Measurements from ENCODE around the gene TMEM101.

Gene TMEM101

GRCh38 chr17:44004761-44005526, 9.8 kb downstream of the TMEM101 start:
- Histone ChIP-seq H3K27ac (no peak overlapping the region), H3K27me3 (replicated peaks) (no peaks in the 10 kb centered on the region), H3K4me3 (ENCODE audit: low read depth, low read length) (peak overlapping the region; percentile 65), H3K36me3 (replicated peaks) (no peaks in the 10 kb centered on the region)
- no peak for TF ChIP-seq CTCF (IDR thresholded peaks at IDR 0.05; ENCODE audit: low read depth, low read length, missing control alignments)
- no peak for DNase-seq
- in situ Hi-C loops (cut with HindIII; ENCODE audit: low pct_ligation_motif_present, low sequenced_read_pairs), result no loop called here

- Histone ChIP-seq H3K27ac (no peak within 1 kb of the TSS), H3K36me3 (replicated peaks) (no peaks in the 10 kb centered on the region), H3K27me3 (replicated peaks) (no peaks in the 10 kb centered on the region), H3K4me3 (ENCODE audit: low read depth, low read length) (peak within 1 kb of the TSS; percentile 65)
- no peak for TF ChIP-seq CTCF (IDR thresholded peaks at IDR 0.05; ENCODE audit: low read depth, low read length, missing control alignments)
- in situ Hi-C loops (cut with HindIII; ENCODE audit: low pct_ligation_motif_present, low sequenced_read_pairs), result no loop called here
- no peak for DNase-seq
These were observed 10.5 kb downstream of the TMEM101 start, which contains the start of gene NAGS for GRCh38 chr17:44004077-44004760. Gene NAGS (plus strand): TSS chr17:44004622. CDS start chr17:44004664, 42 bp downstream.

- in situ Hi-C loops (cut with HindIII; ENCODE audit: low pct_ligation_motif_present, low sequenced_read_pairs), result no loop called here
- H3K27ac ChIP-seq, result no peak overlapping the region
- peak; percentile 57 for DNase-seq
- H3K4me3 ChIP-seq (ENCODE audit: low read depth, low read length), result no peak overlapping the region
- no peaks in the 10 kb centered on the region for H3K36me3 ChIP-seq (replicated peaks)
- no peak for TF ChIP-seq CTCF (IDR thresholded peaks at IDR 0.05; ENCODE audit: low read depth, low read length, missing control alignments)
- no peaks in the 10 kb centered on the region for H3K27me3 ChIP-seq (replicated peaks)
These were observed 12.5 kb downstream of the TMEM101 start for GRCh38 chr17:44002141-44002848.

- TF ChIP-seq CTCF (IDR thresholded peaks at IDR 0.05; ENCODE audit: low read depth, low read length, missing control alignments), result no peak
- Histone ChIP-seq H3K27ac (no peak overlapping the region), H3K27me3 (replicated peaks) (no peaks in the 10 kb centered on the region), H3K36me3 (replicated peaks) (no peaks in the 10 kb centered on the region), H3K4me3 (ENCODE audit: low read depth, low read length) (no peak overlapping the region)
- no peak for DNase-seq
- in situ Hi-C loops (cut with HindIII; ENCODE audit: low pct_ligation_motif_present, low sequenced_read_pairs), result no loop called here
These were observed 13.3 kb downstream of the TMEM101 start for GRCh38 chr17:44001461-44001920.

GRCh38 chr17:44000871-44001460, 13.8 kb downstream of the TMEM101 start:
- no peak for DNase-seq
- no peaks in the 10 kb centered on the region for H3K36me3 ChIP-seq (replicated peaks)
- H3K27me3 ChIP-seq (replicated peaks), result no peaks in the 10 kb centered on the region
- in situ Hi-C loops (cut with HindIII; ENCODE audit: low pct_ligation_motif_present, low sequenced_read_pairs), result no loop called here
- no peak for TF ChIP-seq CTCF (IDR thresholded peaks at IDR 0.05; ENCODE audit: low read depth, low read length, missing control alignments)
- H3K27ac ChIP-seq, result no peak overlapping the region
- H3K4me3 ChIP-seq (ENCODE audit: low read depth, low read length), result no peak overlapping the region
